Measurements from ENCODE around the gene NANOS3.
"Not testable (repeated sequence)": the region's sequence is repeated elsewhere in the genome, so short reads cannot be mapped to it uniquely, and the experiment has no call there.

Gene NANOS3

DNA sequence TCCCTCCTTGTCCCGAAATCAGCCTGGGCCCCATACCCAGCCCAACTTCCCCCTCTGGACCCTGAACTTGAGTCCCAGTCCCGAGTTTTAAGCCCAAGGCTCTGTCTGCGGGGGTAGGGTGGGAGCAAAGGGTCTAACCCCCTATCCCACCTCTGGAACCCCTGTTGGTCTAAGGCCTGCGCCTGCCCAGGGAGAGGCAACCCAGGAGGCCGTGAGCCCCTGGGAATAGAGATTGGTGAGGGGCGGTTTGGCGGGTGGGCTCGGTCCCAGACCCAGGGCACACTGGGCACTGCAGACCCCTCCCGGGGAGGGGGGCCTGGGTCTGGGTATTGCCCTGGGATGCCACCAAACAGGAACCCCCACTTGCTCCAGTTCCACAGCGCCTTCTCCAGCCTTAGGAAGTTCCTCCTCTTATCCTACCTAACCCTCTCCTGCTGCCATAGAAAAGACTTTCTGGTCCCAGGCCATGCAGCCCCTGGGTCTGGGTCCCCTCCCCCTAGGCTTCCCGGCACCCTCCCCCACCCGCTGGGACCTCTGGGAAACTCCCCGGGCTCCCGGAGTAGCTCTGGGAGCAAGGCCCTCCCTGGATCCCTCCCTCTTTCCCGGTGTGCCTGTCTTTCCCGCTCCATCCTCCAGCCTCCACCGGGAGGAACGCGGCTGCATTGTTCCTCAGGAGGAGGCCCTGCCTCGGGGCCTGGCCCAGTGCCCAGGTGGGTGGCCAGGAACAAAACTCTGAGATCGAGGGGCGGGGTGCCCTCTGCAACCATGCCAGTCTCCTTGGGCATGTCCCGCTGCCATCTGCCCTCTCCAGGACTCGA is 33.6 kb upstream of the NANOS3 start:
- no peak for DNase-seq

DNA sequence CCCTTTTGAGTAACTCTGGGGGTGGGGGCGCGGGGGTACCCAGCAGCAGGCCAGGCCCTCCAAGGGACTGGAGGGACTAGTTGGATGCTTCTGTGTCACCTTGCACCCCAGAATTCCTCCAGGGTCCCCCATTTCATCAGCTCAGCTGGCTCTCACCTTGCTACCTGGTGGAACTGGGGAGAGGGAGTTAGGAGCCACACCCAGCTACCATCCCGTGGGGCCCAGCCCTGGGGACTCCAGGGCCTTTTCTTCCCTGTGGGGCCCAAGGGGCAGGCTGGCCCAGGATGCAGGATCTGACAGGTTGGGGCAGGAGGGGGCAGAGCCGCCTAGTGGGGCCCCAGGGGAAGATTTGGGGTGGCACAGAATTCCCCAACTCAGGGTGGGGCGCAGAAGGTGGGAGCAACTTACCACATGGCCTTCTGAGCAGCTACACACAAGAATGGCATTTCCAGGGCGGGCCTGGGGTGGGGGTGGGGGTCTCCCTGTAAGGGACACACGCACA is 32.8 kb upstream of the NANOS3 start:
- no peak for DNase-seq

DNA sequence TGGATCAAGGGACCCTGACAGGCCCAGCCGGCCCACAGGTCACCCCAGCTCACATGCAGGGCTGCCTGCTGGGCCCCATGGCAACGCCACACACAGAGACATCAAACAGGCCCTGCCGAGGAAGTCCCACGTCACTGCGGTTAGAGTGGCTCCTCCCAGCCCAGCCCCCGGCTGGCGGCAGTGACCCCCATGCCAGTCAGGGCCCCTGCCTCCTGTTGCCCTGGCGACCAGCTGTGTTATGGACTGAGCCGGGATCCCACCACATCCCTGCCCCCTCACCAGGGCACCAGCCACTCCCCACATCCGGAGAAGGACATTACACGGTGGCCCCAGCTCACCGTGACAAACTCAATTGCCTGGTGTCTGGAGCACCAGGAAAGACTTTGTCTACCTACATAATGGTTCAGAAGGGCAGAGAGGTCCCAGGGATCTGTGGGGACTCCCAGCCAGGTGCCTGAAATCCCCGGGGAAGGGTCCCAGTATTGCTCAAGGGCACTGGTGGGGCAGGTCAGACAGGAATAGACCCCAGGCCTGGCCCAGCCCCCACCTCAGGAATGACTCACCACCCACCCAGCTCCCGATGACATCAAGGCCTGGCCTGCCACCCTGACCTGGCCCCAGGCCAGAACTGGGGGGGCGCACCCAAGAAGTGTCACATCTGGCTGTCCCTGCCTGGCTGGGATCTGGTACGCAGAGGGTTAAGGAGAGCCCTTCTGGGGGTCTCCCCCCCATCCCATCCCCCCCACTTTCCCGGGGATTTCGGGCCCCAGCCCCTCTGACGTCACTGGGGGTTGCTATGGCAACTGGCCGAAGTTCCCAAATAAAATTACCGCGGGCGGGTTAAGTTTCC is 30.2 kb upstream of the NANOS3 start:
- no peak for DNase-seq

DNA sequence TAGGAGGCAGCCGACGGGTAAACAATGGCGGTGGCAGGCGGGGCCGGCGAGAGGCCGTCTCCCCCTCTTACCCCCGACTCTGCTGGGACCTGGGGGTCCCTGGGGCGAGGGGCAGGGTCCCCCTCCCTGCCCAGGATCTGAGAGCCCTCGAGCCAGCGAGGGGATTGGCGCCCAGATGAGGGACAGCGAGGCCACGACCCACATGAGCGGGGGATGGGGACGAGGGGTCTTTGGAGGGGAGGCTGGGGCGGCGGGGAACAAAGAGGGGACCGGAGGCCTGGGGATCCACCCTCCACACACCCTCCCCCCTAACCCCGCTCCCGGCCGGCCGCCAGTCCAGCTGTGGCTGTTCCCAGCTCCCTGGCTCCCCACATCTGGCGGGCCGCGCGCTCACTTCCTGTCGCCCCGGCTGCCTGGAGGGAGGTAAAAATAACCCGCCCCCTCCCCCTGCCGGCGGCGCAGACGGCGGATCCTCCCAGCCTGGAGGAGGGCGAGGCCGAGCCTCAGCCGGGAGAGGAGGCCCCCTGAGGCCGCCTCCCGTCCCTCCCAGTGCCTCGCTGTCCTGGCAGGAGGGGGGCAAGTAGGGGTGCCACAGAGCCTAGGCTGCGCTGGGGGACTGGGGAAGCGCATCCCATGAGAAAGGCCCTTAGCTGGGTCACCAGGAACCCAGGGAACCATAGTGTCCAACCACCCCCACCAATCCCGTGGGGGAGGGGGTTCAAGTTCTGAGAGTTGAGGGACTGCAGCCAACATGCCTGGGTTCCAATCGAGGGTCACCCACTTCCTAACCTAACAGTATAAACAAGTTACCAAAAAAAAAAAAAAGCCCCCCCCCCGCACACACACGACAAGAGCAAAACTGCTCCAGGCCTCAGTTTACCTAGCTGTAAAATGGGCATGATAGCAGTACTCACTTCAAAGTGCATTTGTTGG is 29.3 kb upstream of the NANOS3 start:
- no peak for DNase-seq

- DNase-seq: no peak
Measured at GRCh38 chr19:13848340-13848677, 28.6 kb upstream of the NANOS3 start.

GRCh38 chr19:13848798-13849676 is 27.9 kb upstream of the NANOS3 start:
- DNase-seq: no peak

GRCh38 chr19:13849991-13850909 is 26.7 kb upstream of the NANOS3 start:
- no peak for DNase-seq

GRCh38 chr19:13850910-13851733 is 25.8 kb upstream of the NANOS3 start:
- no peak for DNase-seq

- not testable (repeated sequence) for DNase-seq
Measured at GRCh38 chr19:13851734-13852114, 25.2 kb upstream of the NANOS3 start.

DNA sequence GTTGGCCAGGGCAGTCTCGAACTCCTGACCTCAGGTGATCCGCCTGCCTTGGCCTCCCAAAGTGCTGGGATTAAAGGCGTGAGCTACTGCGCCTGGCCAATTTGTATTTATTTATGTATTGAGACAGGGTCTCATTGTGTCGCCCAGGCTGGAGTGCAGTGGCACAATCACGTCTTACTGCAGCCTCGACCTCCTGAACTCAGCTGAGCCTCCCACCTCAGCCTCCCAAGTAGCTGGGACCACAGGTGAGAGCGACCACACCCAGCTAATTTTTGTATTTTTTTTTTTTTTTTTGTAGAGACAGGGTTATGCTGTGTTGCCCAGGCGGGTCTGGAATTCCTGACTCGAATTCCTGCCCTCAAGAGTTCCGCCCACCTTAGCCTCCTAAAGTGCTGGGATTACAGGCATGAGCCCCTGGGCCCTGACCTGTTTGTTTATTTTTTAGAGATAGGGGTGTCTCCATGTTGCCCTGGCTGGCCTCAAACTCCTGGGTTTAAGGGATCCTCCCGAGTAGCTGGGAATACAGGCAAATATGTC is 24.7 kb upstream of the NANOS3 start:
- DNase-seq: not testable (repeated sequence)

GRCh38 chr19:13856497-13856896 is 20.4 kb upstream of the NANOS3 start:
- no peak for DNase-seq

DNA sequence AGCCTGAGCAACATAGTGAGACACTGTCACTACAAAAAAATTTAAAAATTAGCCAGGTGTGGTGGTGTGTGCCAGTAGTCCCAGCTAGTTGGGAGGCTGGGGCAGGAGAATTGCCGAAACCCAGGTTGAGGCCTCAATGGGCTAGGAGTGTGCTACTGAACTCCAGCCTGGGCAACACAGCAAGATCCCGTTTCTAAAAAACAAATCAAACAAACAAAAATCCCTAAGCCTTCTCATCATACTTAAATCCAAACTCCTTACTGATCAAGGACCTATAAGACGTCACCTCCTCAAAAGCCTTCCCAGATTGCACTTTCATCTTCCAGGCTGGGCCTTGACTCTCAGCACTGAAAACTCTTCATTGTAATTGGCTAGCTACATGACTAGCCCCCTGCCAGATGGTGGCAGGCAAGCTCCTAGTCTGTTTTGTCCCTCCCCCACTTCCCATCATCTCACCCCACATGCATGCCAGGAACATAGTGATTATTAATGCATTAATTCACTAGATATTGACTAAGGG is 17.5 kb upstream of the NANOS3 start:
- no peak for DNase-seq

DNA sequence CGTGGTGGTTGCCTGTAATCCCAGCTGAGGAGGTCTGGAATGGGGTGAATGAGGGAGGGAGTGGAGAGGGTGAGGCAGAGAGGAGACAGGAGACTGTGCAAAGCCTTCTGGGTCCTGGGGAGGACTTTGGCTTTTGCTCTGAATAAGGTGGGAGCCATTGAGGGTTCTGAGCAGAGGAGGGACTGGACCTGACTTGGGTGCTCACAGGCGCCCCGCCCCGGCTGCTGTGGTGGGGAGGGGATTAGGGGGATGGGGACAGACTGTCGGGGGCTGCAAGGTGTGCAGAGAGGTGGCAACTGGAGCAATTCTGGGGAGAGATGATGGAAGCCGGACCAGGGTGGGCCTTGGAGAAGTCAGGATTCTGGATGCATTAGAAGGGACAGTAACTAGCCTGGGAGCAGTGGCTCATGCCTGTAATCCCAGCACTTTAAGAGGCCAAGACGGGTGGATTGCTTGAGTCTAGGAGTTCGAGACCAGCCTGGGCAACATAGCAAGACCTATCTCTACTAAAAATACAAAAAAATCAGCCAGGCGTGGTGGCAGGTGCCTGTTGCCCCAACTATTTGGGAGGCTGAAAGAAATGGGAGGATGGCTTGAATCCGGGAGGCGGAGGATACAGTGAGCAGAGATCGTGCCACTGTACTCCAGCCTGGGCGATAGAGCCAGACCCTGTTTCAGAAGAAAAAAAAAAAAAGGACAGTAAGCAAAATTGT is 16.1 kb upstream of the NANOS3 start:
- no peak for DNase-seq

GRCh38 chr19:13861392-13861713 is 15.6 kb upstream of the NANOS3 start:
- no peak for DNase-seq

- no peak for DNase-seq
Measured at GRCh38 chr19:13861714-13862531, 15.0 kb upstream of the NANOS3 start.

DNA sequence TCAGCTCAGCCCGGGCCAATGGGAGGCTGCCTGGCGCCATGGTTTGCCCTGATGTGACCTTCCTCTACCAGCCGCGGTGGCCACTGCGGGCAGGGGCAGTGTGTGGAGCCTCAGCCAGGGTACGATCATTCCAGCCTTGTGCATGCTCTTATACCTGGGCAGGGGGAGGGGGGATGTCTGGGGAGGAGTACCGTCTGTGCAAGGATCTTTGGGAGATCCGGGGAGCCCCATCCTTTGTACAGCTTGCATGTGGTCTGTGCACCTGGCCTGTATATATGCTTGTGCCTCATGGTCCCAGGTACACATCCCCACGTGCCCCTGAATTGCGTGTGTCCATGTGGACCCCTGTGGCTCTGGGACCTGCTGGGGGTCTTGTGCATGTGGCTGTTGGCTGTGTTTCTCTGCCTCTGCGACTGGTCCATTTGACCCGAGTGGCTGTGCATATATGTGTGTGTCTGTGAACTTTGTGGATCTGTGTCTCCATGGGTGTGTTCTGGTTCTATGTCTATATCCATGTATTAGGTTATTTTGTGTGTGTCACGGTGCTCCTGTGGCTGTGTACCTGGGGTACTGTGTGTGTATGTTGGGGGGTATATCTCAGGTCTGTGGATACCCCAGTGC is 12.8 kb upstream of the NANOS3 start:
- DNase-seq: no peak
